C1 segment of cervical spinal cord (tissue), 14 donors: Measurements from ENCODE around the gene ELK4.
A peak's percentile ranks its signal among the peaks of the same experiment; 100 is the strongest.
"Not testable (repeated sequence)": the region's sequence is repeated elsewhere in the genome, so short reads cannot be mapped to it uniquely, and the experiment has no call there.

ENCODE experiments used
- DNase-seq, 14 donors: peaks; one replicate each; lab custom pipeline; 2025; lab: John Stamatoyannopoulos, UW

Gene ELK4

GRCh38 chr1:205664399-205665017 is 32.7 kb upstream of the ELK4 start:
- peak in 1 of 14 donors; percentile 25 for DNase-seq

GRCh38 chr1:205663286-205663936 is 31.6 kb upstream of the ELK4 start:
- DNase-seq, result no peak

- no peak for DNase-seq
These were observed 31.0 kb upstream of the ELK4 start for GRCh38 chr1:205662791-205663190.

- peak in 1 of 14 donors; percentile 36 for DNase-seq
These were observed 30.4 kb upstream of the ELK4 start for GRCh38 chr1:205662135-205662738.

- no peak for DNase-seq
These were observed 29.8 kb upstream of the ELK4 start for GRCh38 chr1:205661429-205662134.

- no peak for DNase-seq
These were observed 28.6 kb upstream of the ELK4 start for GRCh38 chr1:205660361-205660760.

GRCh38 chr1:205658943-205659581 is 27.3 kb upstream of the ELK4 start:
- peak in 13 of 14 donors; percentile 9 to 86 (median 71) for DNase-seq

GRCh38 chr1:205656236-205656635 is 24.4 kb upstream of the ELK4 start:
- DNase-seq, result no peak

- no peak for DNase-seq
These were observed 21.2 kb upstream of the ELK4 start for GRCh38 chr1:205652984-205653383.

GRCh38 chr1:205650241-205650640 is 18.4 kb upstream of the ELK4 start:
- no peak for DNase-seq

- no peak for DNase-seq
These were observed 13.7 kb upstream of the ELK4 start for GRCh38 chr1:205645519-205645918.

GRCh38 chr1:205642679-205643307 is 11.0 kb upstream of the ELK4 start:
- DNase-seq, result no peak

GRCh38 chr1:205639567-205639966 is 7.8 kb upstream of the ELK4 start:
- no peak for DNase-seq

- no peak for DNase-seq
These were observed 6.2 kb upstream of the ELK4 start for GRCh38 chr1:205637854-205638468.

GRCh38 chr1:205636732-205637131 is 4.9 kb upstream of the ELK4 start:
- DNase-seq, result no peak

GRCh38 chr1:205636138-205636530 is 4.3 kb upstream of the ELK4 start:
- not testable (repeated sequence) for DNase-seq

GRCh38 chr1:205633421-205633976 is 1.7 kb upstream of the ELK4 start:
- DNase-seq, result peak in 1 of 14 donors; percentile 78

- DNase-seq, result peak in 1 of 14 donors; percentile 40
These were observed 908 bp upstream of the ELK4 start for GRCh38 chr1:205632669-205633169.

GRCh38 chr1:205631010-205631767 is 622 bp downstream of the ELK4 start:
- peak in 11 of 14 donors; percentile 23 to 78 (median 59) for DNase-seq

GRCh38 chr1:205630651-205631009 is 1.2 kb downstream of the ELK4 start:
- no peak for DNase-seq
